PC-3 (cell line): ENCODE data around the gene GALNT10. TPM values are rescaled to one million over a fixed set of nuclear protein-coding genes. Genes with fewer than 3 reads are reported as not detected.

Experiments used
- ATAC-seq: fragments of 200-7000 bp; cut with Tn5 transposase; 2 replicates; pipeline ENCODE4 v1.9.1; 2020; ENCODE audit warnings: mild to moderate bottlenecking, moderate library complexity
- BruUV-seq: library from RNA; stranded (reverse); fragments of 400-500 nt; replicated peaks from 2 replicates; lab custom pipeline; 2021; lab: Mats Ljungman, UMichigan
- CTCF ChIA-PET: fragments of 300-600 bp; sonication (Branson Sonifier 250); formaldehyde crosslinking; loops from one replicate; lab custom pipeline; 2022; ENCODE audit warnings: antibody characterized with exemption; lab: Charles Lee
- POLR2A ChIA-PET: fragments of 300-600 bp; sonication (Branson Sonifier 250); formaldehyde crosslinking; loops from one replicate; lab custom pipeline; 2022; ENCODE audit warnings: antibody characterized with exemption; ENCODE audit not compliant: unreplicated experiment; lab: Charles Lee
- DNase-seq: peaks from one replicate; pipeline ENCODE4 v3.0.0-alpha.2; 2015
- H2AFZ ChIP-seq: fragments of 300-600 bp; sonication (generic); 2 replicates; pipeline ENCODE4 v1.6.0; 2016; ENCODE audit warnings: antibody characterized with exemption, low read length
- H3F3A ChIP-seq: fragments of 300-600 bp; sonication (generic); one replicate; pipeline ENCODE4 v1.6.0; 2017; ENCODE audit warnings: antibody characterized with exemption, low read length, control low read depth, mild to moderate bottlenecking; ENCODE audit not compliant: unreplicated experiment
- H3K27ac ChIP-seq: fragments of 300-600 bp; sonication (generic); 2 replicates; pipeline ENCODE4 v1.5.1; 2016; ENCODE audit warnings: mild to moderate bottlenecking, low read length
- H3K27me3 ChIP-seq: fragments of 300-600 bp; sonication (generic); 2 replicates; pipeline ENCODE4 v1.6.1; 2016; ENCODE audit warnings: low read length, mixed read lengths
- H3K36me3 ChIP-seq: fragments of 300-600 bp; sonication (generic); 2 replicates; pipeline ENCODE4 v1.6.1; 2016; ENCODE audit warnings: low read depth, mixed run types, low read length, mixed read lengths
- H3K4me1 ChIP-seq: fragments of 300-600 bp; sonication (generic); 2 replicates; pipeline ENCODE4 v1.5.1; 2016; ENCODE audit warnings: low read length; ENCODE audit not compliant: insufficient read depth
- H3K4me2 ChIP-seq: fragments of 300-600 bp; sonication (generic); 2 replicates; pipeline ENCODE4 v1.6.0; 2016; ENCODE audit warnings: low read length
- H3K4me3 ChIP-seq: fragments of 300-600 bp; sonication (generic); 2 replicates; pipeline ENCODE4 v1.5.1; 2016; ENCODE audit warnings: mild to moderate bottlenecking, low read length, mixed read lengths
- H3K79me2 ChIP-seq: fragments of 300-600 bp; sonication (generic); 2 replicates; pipeline ENCODE4 v1.6.1; 2017; ENCODE audit warnings: low read length, mixed read lengths
- H3K9ac ChIP-seq: fragments of 300-600 bp; sonication (generic); 2 replicates; pipeline ENCODE4 v1.6.0; 2016; ENCODE audit warnings: mild to moderate bottlenecking, low read length
- H3K9me2 ChIP-seq: fragments of 300-600 bp; sonication (generic); replicated peaks from 2 replicates; pipeline ENCODE4 v1.6.1; 2016; ENCODE audit warnings: mixed run types, low read length, mixed read lengths
- H3K9me3 ChIP-seq: fragments of 300-600 bp; sonication (generic); 2 replicates; pipeline ENCODE4 v1.6.1; 2016; ENCODE audit warnings: low read length, mixed read lengths
- H4K20me1 ChIP-seq: fragments of 300-600 bp; sonication (generic); 2 replicates; pipeline ENCODE4 v1.6.1; 2016; ENCODE audit warnings: low read length, mixed read lengths
- EZH2 ChIP-seq: fragments of 300-600 bp; sonication (generic); IDR thresholded peaks from one replicate; pipeline ENCODE4 v1.6.1; 2017; ENCODE audit warnings: antibody characterized with exemption, mild to moderate bottlenecking, low read length; ENCODE audit not compliant: unreplicated experiment
- EZH2phosphoT487 ChIP-seq: fragments of 300-600 bp; sonication (generic); IDR thresholded peaks from 2 replicates; pipeline ENCODE4 v1.6.1; 2018; ENCODE audit warnings: mild to moderate bottlenecking, antibody characterized with exemption, low read length, borderline replicate concordance
- intact Hi-C: fragments of 100-400 bp; cut with micrococcal nuclease; formaldehyde crosslinking; loops from 2 replicates; pipeline ENCODE4 v1.9.0; 2023
- total RNA-seq: library from RNA; depleted of rRNA; stranded (reverse); fragments of >200 nt; gene quantifications from 2 replicates; pipeline ENCODE4 v1.2.3, GENCODE V29; 2014
- TF ChIP-seq, protein P1 (sequence below): fragments of 300-600 bp; sonication (generic); conservative IDR thresholded peaks from 2 replicates; pipeline ENCODE4 v1.5.1; 2017; ENCODE audit warnings: antibody characterized with exemption, low read depth, mild to moderate bottlenecking, low read length

GALNT10 gene
- total RNA-seq, 1 experiment from 2014 or later = 46.2 TPM

GRCh38 chr5:154396128-154396527 lies 205.6 kb downstream of the GALNT10 start:
- H3K4me3 ChIP-seq = no peak overlapping the region
- ChIA-PET CTCF (no interaction called here), POLR2A (no interaction called here)
- ATAC-seq (no peak), DNase-seq (no peak)
- H3K79me2 ChIP-seq = no peaks in the 10 kb centered on the region
- no TSS peak for BruUV-seq
- no peak overlapping the region for H2AFZ ChIP-seq
- H3K27me3 ChIP-seq = no peaks in the 10 kb centered on the region
- peaks cover 10% of the 10 kb centered on the region; the same call in 1 of the 2 replicates for H3K4me1 ChIP-seq
- H3K9me3 ChIP-seq = no peaks in the 10 kb centered on the region
- no peak overlapping the region for H3K4me2 ChIP-seq
- intact Hi-C loops = no loop called here
- H3K27ac ChIP-seq = no peak overlapping the region
- H3F3A ChIP-seq = no peaks in the 10 kb centered on the region
- TF ChIP-seq EZH2 (no peak), EZH2phosphoT487 (no peak)
- TF ChIP-seq, protein P1, sequence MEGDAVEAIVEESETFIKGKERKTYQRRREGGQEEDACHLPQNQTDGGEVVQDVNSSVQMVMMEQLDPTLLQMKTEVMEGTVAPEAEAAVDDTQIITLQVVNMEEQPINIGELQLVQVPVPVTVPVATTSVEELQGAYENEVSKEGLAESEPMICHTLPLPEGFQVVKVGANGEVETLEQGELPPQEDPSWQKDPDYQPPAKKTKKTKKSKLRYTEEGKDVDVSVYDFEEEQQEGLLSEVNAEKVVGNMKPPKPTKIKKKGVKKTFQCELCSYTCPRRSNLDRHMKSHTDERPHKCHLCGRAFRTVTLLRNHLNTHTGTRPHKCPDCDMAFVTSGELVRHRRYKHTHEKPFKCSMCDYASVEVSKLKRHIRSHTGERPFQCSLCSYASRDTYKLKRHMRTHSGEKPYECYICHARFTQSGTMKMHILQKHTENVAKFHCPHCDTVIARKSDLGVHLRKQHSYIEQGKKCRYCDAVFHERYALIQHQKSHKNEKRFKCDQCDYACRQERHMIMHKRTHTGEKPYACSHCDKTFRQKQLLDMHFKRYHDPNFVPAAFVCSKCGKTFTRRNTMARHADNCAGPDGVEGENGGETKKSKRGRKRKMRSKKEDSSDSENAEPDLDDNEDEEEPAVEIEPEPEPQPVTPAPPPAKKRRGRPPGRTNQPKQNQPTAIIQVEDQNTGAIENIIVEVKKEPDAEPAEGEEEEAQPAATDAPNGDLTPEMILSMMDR = no peak
- no peak overlapping the region for H3K9ac ChIP-seq
- H3K36me3 ChIP-seq = peaks cover under 1% of the 10 kb centered on the region; the same call in 1 of the 2 replicates
- no peaks in the 10 kb centered on the region for H3K9me2 ChIP-seq
- H4K20me1 ChIP-seq = no peaks in the 10 kb centered on the region

GRCh38 chr5:154397652-154398406 lies 207.3 kb downstream of the GALNT10 start:
- DNase-seq (no peak), ATAC-seq (no peak)
- intact Hi-C loops = no loop called here
- peaks cover 10% of the 10 kb centered on the region; the same call in 1 of the 2 replicates for H3K4me1 ChIP-seq
- no TSS peak for BruUV-seq
- H3K9me3 ChIP-seq = no peaks in the 10 kb centered on the region
- H3K9ac ChIP-seq = no peak overlapping the region
- H3K9me2 ChIP-seq = no peaks in the 10 kb centered on the region
- no peak overlapping the region for H3K27ac ChIP-seq
- TF ChIP-seq EZH2 = no peak
- H2AFZ ChIP-seq = no peak overlapping the region
- H3K36me3 ChIP-seq = no peaks in the 10 kb centered on the region; the same call in 1 of the 2 replicates
- H3F3A ChIP-seq = no peaks in the 10 kb centered on the region
- H4K20me1 ChIP-seq = no peaks in the 10 kb centered on the region
- H3K79me2 ChIP-seq = no peaks in the 10 kb centered on the region
- H3K4me2 ChIP-seq = no peak overlapping the region
- CTCF ChIA-PET = no interaction called here
- POLR2A ChIA-PET = no interaction called here
- H3K4me3 ChIP-seq = no peak overlapping the region
- H3K27me3 ChIP-seq = no peaks in the 10 kb centered on the region

- no peaks in the 10 kb centered on the region for H3K9me2 ChIP-seq
- H3K27ac ChIP-seq = no peak overlapping the region
- H3K4me1 ChIP-seq = peaks cover 16% of the 10 kb centered on the region
- H3K9ac ChIP-seq = no peak overlapping the region
- POLR2A ChIA-PET = no interaction called here
- no peaks in the 10 kb centered on the region for H3K36me3 ChIP-seq
- no peaks in the 10 kb centered on the region for H3K79me2 ChIP-seq
- H3K27me3 ChIP-seq = no peaks in the 10 kb centered on the region
- DNase-seq (no peak), ATAC-seq (no peak)
- no peaks in the 10 kb centered on the region for H3K9me3 ChIP-seq
- CTCF ChIA-PET = no interaction called here
- intact Hi-C loops = loop anchor here (10.0 kb wide), 1 partner anchor 66 kb away; no protein-coding TSS in a partner anchor
- BruUV-seq = no TSS peak
- H3F3A ChIP-seq = no peaks in the 10 kb centered on the region
- H2AFZ ChIP-seq = no peak overlapping the region
- H4K20me1 ChIP-seq = no peaks in the 10 kb centered on the region
- no peak overlapping the region for H3K4me2 ChIP-seq
- H3K4me3 ChIP-seq = no peak overlapping the region
- TF ChIP-seq, protein P1 = no peak
- TF ChIP-seq EZH2 = no peak
- no peak for TF ChIP-seq EZH2phosphoT487
These were observed 210.1 kb downstream of the GALNT10 start for GRCh38 chr5:154400678-154401077.
